HepG2 (cell line): ENCODE results near the gene DNM1. TPM values are rescaled to one million over a fixed set of nuclear protein-coding genes. Genes with fewer than 3 reads are reported as not detected.
A peak's percentile ranks its signal among the peaks of the same experiment; 100 is the strongest.

ENCODE experiments used
- FOSL2 ChIP-seq: sonication (generic); formaldehyde crosslinking; IDR thresholded peaks from 2 replicates; pipeline ENCODE4 v1.4.0; 2020; ENCODE audit warnings: missing genetic modification reagents
- HCFC1 ChIP-seq: fragments of 150-350 bp; IDR thresholded peaks from 2 replicates; pipeline ENCODE4 v1.6.1; 2014; ENCODE audit warnings: low read depth, low read length
- IRX3 ChIP-seq: sonication (generic); formaldehyde crosslinking; IDR thresholded peaks from 2 replicates; pipeline ENCODE4 v1.8.1; 2023; ENCODE audit warnings: mild to moderate bottlenecking, low read depth, missing genetic modification reagents, borderline replicate concordance
- JUN ChIP-seq: sonication (generic); formaldehyde crosslinking; IDR thresholded peaks from 2 replicates; pipeline ENCODE4 v1.4.0; 2020; ENCODE audit warnings: mild to moderate bottlenecking, missing genetic modification reagents
- MBNL3 ChIP-seq: fragments of 250-450 bp; sonication (Bioruptor Pico); conservative IDR thresholded peaks from 2 replicates; pipeline ENCODE4 v1.8.0; 2022; ENCODE audit warnings: mild to moderate bottlenecking, inconsistent platforms
- MNT ChIP-seq: fragments of 450-650 bp; IDR thresholded peaks from 2 replicates; pipeline ENCODE4 v1.6.1; 2016
- ZBTB43 ChIP-seq: sonication (generic); formaldehyde crosslinking; conservative IDR thresholded peaks from 2 replicates; pipeline ENCODE4 v1.4.0; 2020; ENCODE audit warnings: missing genetic modification reagents
- ZC3H4 ChIP-seq: sonication (generic); formaldehyde crosslinking; IDR thresholded peaks from 2 replicates; pipeline ENCODE4 v1.4.0; 2020; ENCODE audit warnings: missing genetic modification reagents, borderline replicate concordance
- ZFP41 ChIP-seq: sonication (generic); formaldehyde crosslinking; IDR thresholded peaks from 2 replicates; pipeline ENCODE4 v1.4.0; 2020; ENCODE audit warnings: mild to moderate bottlenecking, missing genetic modification reagents, borderline replicate concordance
- ZNF17 ChIP-seq: sonication (generic); formaldehyde crosslinking; IDR thresholded peaks from 2 replicates; pipeline ENCODE4 v1.5.0; 2020; ENCODE audit warnings: mild to moderate bottlenecking, missing genetic modification reagents
- ZNF557 ChIP-seq: sonication (generic); formaldehyde crosslinking; IDR thresholded peaks from 2 replicates; pipeline ENCODE4 v1.4.0; 2020; ENCODE audit warnings: missing genetic modification reagents
- ZNF567 ChIP-seq: sonication (generic); formaldehyde crosslinking; IDR thresholded peaks from 2 replicates; pipeline ENCODE4 v1.8.1; 2023; ENCODE audit warnings: mild to moderate bottlenecking, missing genetic modification reagents, borderline replicate concordance
- ZNF687 ChIP-seq: sonication (generic); formaldehyde crosslinking; IDR thresholded peaks from 2 replicates; pipeline ENCODE4 v1.5.1; 2020; ENCODE audit warnings: mild to moderate bottlenecking, missing genetic modification reagents, moderate library complexity
- ZNF839 ChIP-seq: sonication (generic); formaldehyde crosslinking; IDR thresholded peaks from 2 replicates; pipeline ENCODE4 v1.4.0; 2020; ENCODE audit warnings: missing genetic modification reagents, mild to moderate bottlenecking, borderline replicate concordance
- polyA plus RNA-seq, 8 experiments: library from polyadenylated mRNA; depleted of rRNA in 3 of 8; stranded (reverse) in 7 of 8; unstranded in 1 of 8; fragments of >200 nt; fragmentation: Illumina TruSeq in 4 of 8; extraction: Trizol in 4 of 8; gene quantifications; 2 replicates each; pipeline versions ENCODE4 v1.2.1 to v1.2.3, GENCODE V29; 2011 to 2016; ENCODE audit warnings: low read depth in 4 of 8, missing spikeins in 1 of 8, mixed read lengths in 1 of 8; ENCODE audit not compliant: insufficient read depth in 1 of 8
- total RNA-seq, 5 experiments: library from RNA; depleted of rRNA; stranded (reverse); fragments of >200 nt; fragmentation: Illumina TruSeq; extraction: Trizol; gene quantifications; 2 replicates each; pipeline ENCODE4 v1.2.3, GENCODE V29; 2016; ENCODE audit warnings: low read depth in 1 of 5
- TF ChIP-seq, protein P1 (sequence below): sonication (generic); formaldehyde crosslinking; IDR thresholded peaks from 2 replicates; pipeline ENCODE4 v1.5.1; 2020; ENCODE audit warnings: mild to moderate bottlenecking, missing genetic modification reagents
- TF ChIP-seq, protein P2 (sequence below): sonication (generic); formaldehyde crosslinking; IDR thresholded peaks from 2 replicates; pipeline ENCODE4 v1.4.0; 2020; ENCODE audit warnings: missing genetic modification reagents

Gene DNM1
- total and polyA plus RNA-seq, 2 of the 13 experiments (the other 11 are each of a cell fraction or from before 2014, with no cell fraction given) = 0.13 to 0.58 TPM

DNA sequence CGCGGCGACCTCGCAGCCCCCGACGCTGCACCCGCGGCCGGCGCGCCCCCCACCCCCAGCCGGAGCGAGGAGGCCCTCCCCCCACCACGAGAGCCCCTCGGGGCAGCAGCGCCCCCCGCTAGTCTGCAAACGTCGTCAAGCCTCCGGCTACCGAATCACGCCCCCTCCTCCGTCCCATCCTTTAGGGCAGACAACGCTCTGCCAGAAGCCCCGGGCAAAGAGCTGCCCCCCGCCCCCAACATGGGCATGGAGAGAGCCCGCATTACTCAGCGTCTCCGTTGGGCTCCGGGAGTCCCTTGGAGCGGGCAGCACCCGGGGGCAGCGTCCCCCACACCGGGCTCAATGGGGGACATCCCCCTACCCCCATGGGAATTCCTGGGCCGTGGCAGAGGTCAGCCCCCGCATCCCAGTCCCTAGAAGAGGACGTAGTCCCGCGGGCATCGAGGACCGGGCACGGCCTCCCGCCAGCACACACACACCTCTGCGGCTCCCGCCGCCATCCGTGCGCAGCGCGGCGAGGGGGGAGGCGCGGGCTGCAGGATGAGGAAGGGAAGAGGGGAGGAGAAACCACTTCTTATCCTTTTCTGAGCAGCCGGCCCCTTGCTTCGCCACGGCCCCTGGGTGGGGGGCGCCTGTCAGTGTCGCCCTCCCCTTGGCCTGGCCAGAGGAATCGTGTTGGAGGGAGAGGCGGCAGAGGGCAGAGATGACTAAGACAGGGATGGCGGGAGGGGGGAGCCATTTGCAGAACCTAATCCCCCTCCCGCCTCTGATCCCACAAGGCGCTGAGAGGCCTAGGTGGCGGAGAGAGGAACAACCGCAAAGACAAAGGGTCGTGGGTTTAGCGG lies 750 bp downstream of the DNM1 start (continued):
- TF ChIP-seq ZNF687 (CRISPR knock-in tag) (peak; percentile 51), ZC3H4 (CRISPR knock-in tag) (no peak), ZNF839 (CRISPR knock-in tag) (no peak), MNT (no peak), ZBTB43 (CRISPR knock-in tag) (no peak), IRX3 (no peak), ZNF557 (CRISPR knock-in tag) (no peak), ZFP41 (CRISPR knock-in tag) (no peak), MBNL3 (CRISPR knock-in tag) (no peak), FOSL2 (CRISPR knock-in tag) (no peak; the same call in none of the 2 replicates), ZNF567 (no peak), ZNF17 (CRISPR knock-in tag) (no peak), JUN (CRISPR knock-in tag) (no peak), HCFC1 (no peak)
- TF ChIP-seq, protein P1, sequence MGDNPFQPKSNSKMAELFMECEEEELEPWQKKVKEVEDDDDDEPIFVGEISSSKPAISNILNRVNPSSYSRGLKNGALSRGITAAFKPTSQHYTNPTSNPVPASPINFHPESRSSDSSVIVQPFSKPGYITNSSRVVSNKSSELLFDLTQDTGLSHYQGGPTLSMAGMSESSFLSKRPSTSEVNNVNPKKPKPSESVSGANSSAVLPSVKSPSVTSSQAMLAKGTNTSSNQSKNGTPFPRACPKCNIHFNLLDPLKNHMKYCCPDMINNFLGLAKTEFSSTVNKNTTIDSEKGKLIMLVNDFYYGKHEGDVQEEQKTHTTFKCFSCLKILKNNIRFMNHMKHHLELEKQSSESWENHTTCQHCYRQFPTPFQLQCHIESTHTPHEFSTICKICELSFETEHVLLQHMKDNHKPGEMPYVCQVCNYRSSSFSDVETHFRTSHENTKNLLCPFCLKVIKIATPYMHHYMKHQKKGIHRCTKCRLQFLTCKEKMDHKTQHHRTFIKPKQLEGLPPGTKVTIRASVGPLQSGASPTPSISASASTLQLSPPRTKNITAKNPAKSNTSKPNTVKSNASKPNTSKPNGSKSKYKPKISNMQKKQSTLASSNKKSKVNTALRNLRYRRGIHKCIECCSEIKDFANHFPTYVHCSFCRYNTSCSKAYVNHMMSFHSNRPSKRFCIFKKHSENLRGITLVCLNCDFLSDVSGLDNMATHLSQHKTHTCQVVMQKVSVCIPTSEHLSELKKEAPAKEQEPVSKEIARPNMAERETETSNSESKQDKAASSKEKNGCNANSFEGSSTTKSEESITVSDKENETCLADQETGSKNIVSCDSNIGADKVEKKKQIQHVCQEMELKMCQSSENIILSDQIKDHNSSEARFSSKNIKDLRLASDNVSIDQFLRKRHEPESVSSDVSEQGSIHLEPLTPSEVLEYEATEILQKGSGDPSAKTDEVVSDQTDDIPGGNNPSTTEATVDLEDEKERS (CRISPR knock-in tag) = no peak
- TF ChIP-seq, protein P2, sequence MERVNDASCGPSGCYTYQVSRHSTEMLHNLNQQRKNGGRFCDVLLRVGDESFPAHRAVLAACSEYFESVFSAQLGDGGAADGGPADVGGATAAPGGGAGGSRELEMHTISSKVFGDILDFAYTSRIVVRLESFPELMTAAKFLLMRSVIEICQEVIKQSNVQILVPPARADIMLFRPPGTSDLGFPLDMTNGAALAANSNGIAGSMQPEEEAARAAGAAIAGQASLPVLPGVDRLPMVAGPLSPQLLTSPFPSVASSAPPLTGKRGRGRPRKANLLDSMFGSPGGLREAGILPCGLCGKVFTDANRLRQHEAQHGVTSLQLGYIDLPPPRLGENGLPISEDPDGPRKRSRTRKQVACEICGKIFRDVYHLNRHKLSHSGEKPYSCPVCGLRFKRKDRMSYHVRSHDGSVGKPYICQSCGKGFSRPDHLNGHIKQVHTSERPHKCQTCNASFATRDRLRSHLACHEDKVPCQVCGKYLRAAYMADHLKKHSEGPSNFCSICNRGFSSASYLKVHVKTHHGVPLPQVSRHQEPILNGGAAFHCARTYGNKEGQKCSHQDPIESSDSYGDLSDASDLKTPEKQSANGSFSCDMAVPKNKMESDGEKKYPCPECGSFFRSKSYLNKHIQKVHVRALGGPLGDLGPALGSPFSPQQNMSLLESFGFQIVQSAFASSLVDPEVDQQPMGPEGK (CRISPR knock-in tag) = peak; percentile 77; the same call in 1 of the 2 replicates
